ENCODE data around the gene TRIM16. TPM values are rescaled to one million over a fixed set of nuclear protein-coding genes. Genes with fewer than 3 reads are reported as not detected.
A peak's percentile ranks its signal among the peaks of the same experiment; 100 is the strongest.
"Not testable (repeated sequence)": the region's sequence is repeated elsewhere in the genome, so short reads cannot be mapped to it uniquely, and the experiment has no call there.

Gene TRIM16
- 18.3 and 23.4 TPM in 2 replicates for total RNA-seq (2016; rRNA removed; fragmentation: Illumina TruSeq; extraction: Trizol)
- total RNA-seq (2016; cell fraction: cytosol; rRNA removed; fragmentation: Illumina TruSeq; extraction: Trizol; ENCODE audit: low read depth): 15.2 and 17.2 TPM in 2 replicates
- total RNA-seq (2016; cell fraction: insoluble cytoplasmic fraction; rRNA removed; fragmentation: Illumina TruSeq; extraction: Trizol): 18.6 and 20.8 TPM in 2 replicates
- total RNA-seq (2016; cell fraction: membrane; rRNA removed; fragmentation: Illumina TruSeq; extraction: Trizol): 22.0 and 26.3 TPM in 2 replicates
- total RNA-seq (2016; cell fraction: nucleus; rRNA removed; fragmentation: Illumina TruSeq; extraction: Trizol): 19.6 and 24.8 TPM in 2 replicates
- polyA plus RNA-seq (2011; rRNA removed): 12.3 and 14.4 TPM in 2 replicates
- 9.1 and 13.5 TPM in 2 replicates for polyA plus RNA-seq (2011; cell fraction: cytosol; rRNA removed)
- polyA plus RNA-seq (2011; cell fraction: nucleus; rRNA removed): 11.1 and 11.2 TPM in 2 replicates
- 11.0 and 15.8 TPM in 2 replicates for polyA plus RNA-seq (2012)
- 5.3 and 5.7 TPM in 2 replicates for polyA plus RNA-seq (2016; cell fraction: cytosol; fragmentation: Illumina TruSeq; extraction: Trizol; ENCODE audit: low read depth)
- polyA plus RNA-seq (2016; cell fraction: insoluble cytoplasmic fraction; fragmentation: Illumina TruSeq; extraction: Trizol; ENCODE audit: low read depth): 11.1 and 11.7 TPM in 2 replicates
- 13.2 and 14.2 TPM in 2 replicates for polyA plus RNA-seq (2016; cell fraction: membrane; fragmentation: Illumina TruSeq; extraction: Trizol; ENCODE audit: low read depth)
- 21.1 and 25.5 TPM in 2 replicates for polyA plus RNA-seq (2016; cell fraction: nucleus; fragmentation: Illumina TruSeq; extraction: Trizol; ENCODE audit: insufficient read depth, low read depth)
- 13.0 and 94.0 TPM in 2 replicates for polyA minus RNA-seq (2011; rRNA and poly(A)+ RNA removed; ENCODE audit: low replicate concordance)
- polyA minus RNA-seq (2011; cell fraction: cytosol; rRNA and poly(A)+ RNA removed): 11.7 and 15.1 TPM in 2 replicates
- polyA minus RNA-seq (2011; cell fraction: nucleus; rRNA and poly(A)+ RNA removed): 21.2 and 27.8 TPM in 2 replicates
- percentile 72 among the genes with signal in this experiment for Bru-seq, nascent RNA
- percentile 73 among the genes with signal in this experiment for BruChase-seq, experiment 1, labeled RNA remaining after a 6-hour chase
- percentile 81 among the genes with signal in this experiment for BruChase-seq, experiment 2, labeled RNA remaining after a 2-hour chase
- long read RNA-seq, experiment 1, partial matches to known transcripts: 0 of 11 reads
- long read RNA-seq, experiment 1, other reads (novel, unspliced or antisense): 10 of 11 reads
- long read RNA-seq, experiment 2, partial matches to known transcripts: 5 of 23 reads
- long read RNA-seq, experiment 2, other reads (novel, unspliced or antisense): 18 of 23 reads

DNA sequence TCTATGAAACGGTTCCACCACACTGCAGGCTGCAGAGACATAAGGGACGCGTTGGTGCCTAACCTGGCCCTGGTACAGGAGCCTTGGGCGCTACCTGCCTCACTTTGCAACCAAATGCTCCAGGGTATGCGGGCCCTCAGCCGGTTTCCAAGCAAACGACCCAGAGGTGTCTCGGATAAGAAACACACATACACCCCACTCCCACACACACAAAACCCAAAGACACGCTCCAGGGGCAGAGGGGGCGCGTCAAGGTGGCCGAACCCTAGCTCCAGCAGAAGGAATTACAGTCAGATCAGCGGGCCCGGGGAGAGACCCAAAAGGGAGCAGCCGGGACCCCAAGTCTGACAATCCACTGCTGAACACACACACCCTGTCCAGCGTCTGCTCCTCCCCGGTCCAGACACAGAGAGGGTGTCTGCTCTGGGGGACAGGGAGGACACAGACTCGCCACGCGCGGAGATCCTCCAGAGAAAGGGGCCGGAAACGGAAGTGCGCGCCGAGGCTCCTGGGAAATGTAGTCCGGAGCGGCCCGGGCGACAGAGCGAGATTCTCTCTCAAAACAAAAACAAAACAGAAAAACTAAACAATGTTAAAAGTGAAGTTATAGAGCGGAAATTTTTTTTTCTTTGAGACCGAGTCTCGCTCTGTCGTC lies at the start of gene TRIM16:
TSS of gene TRIM16 (minus strand) at position 488 of the 655 bp plus-strand sequence. CDS start 32,702 bp downstream, outside the sequence.
- H3K9ac ChIP-seq (ENCODE audit: insufficient read depth, low read depth, low read length): peak within 1 kb of the TSS; percentile 69
- H4K20me1 ChIP-seq (ENCODE audit: insufficient read depth, low read length); H3K36me3 ChIP-seq (replicated peaks in 1 of 2; ENCODE audit: control insufficient read depth in 1 of 2, insufficient read depth in 2 of 2, low read length in 2 of 2); intact Hi-C loops (cut with micrococcal nuclease; ENCODE audit: unreplicated experiment); in situ Hi-C loops (cut with HindIII; ENCODE audit: extremely low pct_ligation_motif_present, low pct_unique_long_range_greater_than_20kb); H3K79me2 ChIP-seq (ENCODE audit: insufficient read depth, low read length); H3K9me3 ChIP-seq (ENCODE audit: low read length); CTCF ChIA-PET (ENCODE audit: low intra/inter-chr PET ratio, low total read pairs); POLR2A ChIA-PET; FAIRE-seq; H3K27me3 ChIP-seq (ENCODE audit: control insufficient read depth in 1 of 2, insufficient read depth in 2 of 2, low read length in 2 of 2); TF ChIP-seq CREM (CRISPR knock-in tag; IDR thresholded peaks at IDR 0.05); SOX6 (IDR thresholded peaks at IDR 0.05): not testable (repeated sequence)
- peak within 1 kb of the TSS; percentile 82 for H3K4me2 ChIP-seq (ENCODE audit: low read depth, low read length)
- H3K27ac ChIP-seq (ENCODE audit: extremely low read length, insufficient read depth, low read length): peak within 1 kb of the TSS; percentile 18
- peaks cover 22% of the 10 kb centered on the region for H3K4me1 ChIP-seq (ENCODE audit: insufficient read depth, low read length)
- BruUV-seq (replicated peaks): TSS peak; percentile 84
- H2AFZ ChIP-seq (ENCODE audit: low read length): peak within 1 kb of the TSS; percentile 63
- 0% methylated on average over 23 of the region's 35 CpGs for WGBS (ENCODE audit: low lambda C conversion rate)
- peak within 1 kb of the TSS; percentile 65 to 80 (median 71); a peak in 5 of 6 replicates for H3K4me3 ChIP-seq (replicated peaks in 1 of 3; ENCODE audit: insufficient read depth in 1 of 3, low read depth in 2 of 3, low read length in 3 of 3)
- ATAC-seq (peak; percentile 89), DNase-seq (ENCODE audit: low spot score) (peak; percentile 32)
- TF ChIP-seq SAP130 (CRISPR knock-in tag; IDR thresholded peaks at IDR 0.05; ENCODE audit: low read depth): peak; percentile 54
- TF ChIP-seq KDM5A (IDR thresholded peaks at IDR 0.05; ENCODE audit: borderline replicate concordance, low read length): 0 out of 2 replicates have a peak, but pooled peaks have one; percentile 33
- TF ChIP-seq YEATS4 (CRISPR knock-in tag; IDR thresholded peaks at IDR 0.05; ENCODE audit: borderline replicate concordance): peak; percentile 44; the same call in 1 of the 2 replicates
- TF ChIP-seq ZNF143 (CRISPR knock-in tag; IDR thresholded peaks at IDR 0.05): peak; percentile 91
- peak; percentile 98 for TF ChIP-seq THAP11 (CRISPR knock-in tag; IDR thresholded peaks at IDR 0.05)
- peak; percentile 44; the same call in 1 of the 2 replicates for TF ChIP-seq ERF (CRISPR knock-in tag; IDR thresholded peaks at IDR 0.05)
- TF ChIP-seq CREM (IDR thresholded peaks at IDR 0.05): peak; percentile 52; the same call in 1 of the 2 replicates
- peak; percentile 73 for TF ChIP-seq ELF1 (CRISPR knock-in tag; IDR thresholded peaks at IDR 0.05)
- peak; percentile 55; the same call in 1 of the 2 replicates for TF ChIP-seq MYC (CRISPR knock-in tag; IDR thresholded peaks at IDR 0.05; ENCODE audit: borderline replicate concordance)
- TF ChIP-seq SUZ12 (IDR thresholded peaks at IDR 0.05; ENCODE audit: low read depth, low read length): peak; percentile 49
- TF ChIP-seq KAT8 (CRISPR knock-in tag; IDR thresholded peaks at IDR 0.05): peak; percentile 45
- TF ChIP-seq ZNF768 (CRISPR knock-in tag; IDR thresholded peaks at IDR 0.05): peak; percentile 47; the same call in 1 of the 2 replicates
- TF ChIP-seq, protein P1, sequence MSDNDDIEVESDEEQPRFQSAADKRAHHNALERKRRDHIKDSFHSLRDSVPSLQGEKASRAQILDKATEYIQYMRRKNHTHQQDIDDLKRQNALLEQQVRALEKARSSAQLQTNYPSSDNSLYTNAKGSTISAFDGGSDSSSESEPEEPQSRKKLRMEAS (IDR thresholded peaks at IDR 0.05): peak; percentile 60; the same call in 1 of the 2 replicates
- TF ChIP-seq YY1 (IDR thresholded peaks at IDR 0.05; ENCODE audit: insufficient read depth, insufficient replicate concordance, low read depth, low read length): peak; percentile 22
- peak; percentile 78 for TF ChIP-seq POLR2G (IDR thresholded peaks at IDR 0.05; ENCODE audit: low read depth, low read length)
- TF ChIP-seq POLR2A (IDR thresholded peaks at IDR 0.05; ENCODE audit: insufficient read depth in 1 of 2, low read depth in 2 of 2, low read length in 2 of 2): peak in 1 of 2 experiments; percentile 72; a peak in 2 of 4 replicates
- peak; percentile 47; the same call in 1 of the 2 replicates for TF ChIP-seq HOXA3 (CRISPR knock-in tag; IDR thresholded peaks at IDR 0.05)
- TF ChIP-seq SOX6 (CRISPR knock-in tag; IDR thresholded peaks at IDR 0.05): 0 out of 2 replicates have a peak, but pooled peaks have one; percentile 14
